ENCODE data around the gene PLXNA4. TPM values are rescaled to one million over a fixed set of nuclear protein-coding genes. Genes with fewer than 3 reads are reported as not detected.

Gene PLXNA4
- total RNA-seq, 1 experiment from 2014 or later = not detected

DNA sequence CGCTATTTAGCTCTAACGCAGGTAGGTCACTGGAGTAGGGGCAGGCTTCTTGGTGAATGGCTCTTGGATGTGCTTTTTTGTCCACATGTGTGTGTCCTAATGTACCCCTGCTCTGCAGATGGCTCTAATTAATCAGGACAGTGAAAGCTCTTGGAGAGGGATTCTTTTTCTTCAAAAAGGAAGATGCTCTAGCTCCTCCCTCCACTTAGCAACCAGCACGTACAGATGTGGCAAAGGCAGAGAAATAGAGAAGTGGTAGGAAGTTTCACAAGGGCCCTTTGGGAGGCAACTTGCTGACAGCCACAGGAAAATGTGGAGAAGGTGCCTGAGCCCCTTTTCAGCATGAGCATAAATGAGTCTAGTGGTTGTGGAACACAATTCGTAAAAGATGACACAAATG, 221.7 kb downstream of the PLXNA4 start:
- Histone ChIP-seq H3K4me2 (ENCODE audit: low read length) (no peak overlapping the region), H2AFZ (ENCODE audit: low read depth, low read length, poor library complexity, severe bottlenecking) (no peak overlapping the region), H3K27me3 (ENCODE audit: insufficient read depth, low read length) (peaks cover 83% of the 10 kb centered on the region), H3K9me2 (ENCODE audit: insufficient read depth) (no peaks in the 10 kb centered on the region), H4K20me1 (ENCODE audit: insufficient read depth) (no peaks in the 10 kb centered on the region), H3K4me3 (replicated peaks in 1 of 2; ENCODE audit: low read depth in 1 of 2, low read length in 2 of 2) (no peak overlapping the region), H3K4me1 (ENCODE audit: control insufficient read depth in 1 of 2, insufficient read depth in 2 of 2, low read length in 2 of 2) (no peaks in the 10 kb centered on the region), H3K9me3 (ENCODE audit: control insufficient read depth in 1 of 2, insufficient read depth in 1 of 2, low read depth in 1 of 2, low read length in 2 of 2) (no peaks in the 10 kb centered on the region), H3K9ac (ENCODE audit: low read length) (no peak overlapping the region), H3K36me3 (ENCODE audit: control insufficient read depth in 1 of 2, insufficient read depth in 2 of 2, low read length in 2 of 2) (no peaks in the 10 kb centered on the region), H3K27ac (ENCODE audit: low read depth, low read length) (no peak overlapping the region), H3K79me2 (ENCODE audit: insufficient read depth, low read length) (no peaks in the 10 kb centered on the region)
- ChIA-PET CTCF (no interaction called here), RAD21 (ENCODE audit: low non-redundant PET in 1 of 2, low total read pairs in 2 of 2, uncharacterized antibody in 2 of 2, unreplicated experiment in 2 of 2) (no interaction called here), POLR2A (no interaction called here)
- ATAC-seq (no peak), DNase-seq (ENCODE audit: low read depth, low spot score) (no peak)
- TF ChIP-seq ZNF274 (IDR thresholded peaks at IDR 0.05; ENCODE audit: low read depth, low read length) (no peak), YY1 (IDR thresholded peaks at IDR 0.05; ENCODE audit: extremely low read depth, insufficient replicate concordance, low read depth, low read length) (no peak), SRF (IDR thresholded peaks at IDR 0.05; ENCODE audit: low read depth) (no peak), TCF7L2 (IDR thresholded peaks at IDR 0.05; ENCODE audit: borderline replicate concordance, extremely low read depth, insufficient read depth, insufficient read length) (no peak), POLR2A (IDR thresholded peaks at IDR 0.05; ENCODE audit: borderline replicate concordance, extremely low read depth, insufficient read depth, insufficient read length) (no peak), ATF3 (IDR thresholded peaks at IDR 0.05) (no peak), CEBPB (IDR thresholded peaks at IDR 0.05; ENCODE audit: low read depth) (no peak), RAD21 (IDR thresholded peaks at IDR 0.05; ENCODE audit: low read depth) (no peak), SP1 (IDR thresholded peaks at IDR 0.05; ENCODE audit: low read depth) (no peak), EZH2 (IDR thresholded peaks at IDR 0.05) (no peak), JUND (IDR thresholded peaks at IDR 0.05) (no peak), EZH2phosphoT487 (IDR thresholded peaks at IDR 0.05; ENCODE audit: borderline replicate concordance) (no peak), SIN3A (IDR thresholded peaks at IDR 0.05; ENCODE audit: low read depth) (no peak), ZFX (IDR thresholded peaks at IDR 0.05) (no peak), POLR2AphosphoS5 (IDR thresholded peaks at IDR 0.05; ENCODE audit: low read depth, low read length) (no peak), MAX (IDR thresholded peaks at IDR 0.05) (no peak), EGR1 (IDR thresholded peaks at IDR 0.05; ENCODE audit: low read depth) (no peak)
- TF ChIP-seq, protein P1, sequence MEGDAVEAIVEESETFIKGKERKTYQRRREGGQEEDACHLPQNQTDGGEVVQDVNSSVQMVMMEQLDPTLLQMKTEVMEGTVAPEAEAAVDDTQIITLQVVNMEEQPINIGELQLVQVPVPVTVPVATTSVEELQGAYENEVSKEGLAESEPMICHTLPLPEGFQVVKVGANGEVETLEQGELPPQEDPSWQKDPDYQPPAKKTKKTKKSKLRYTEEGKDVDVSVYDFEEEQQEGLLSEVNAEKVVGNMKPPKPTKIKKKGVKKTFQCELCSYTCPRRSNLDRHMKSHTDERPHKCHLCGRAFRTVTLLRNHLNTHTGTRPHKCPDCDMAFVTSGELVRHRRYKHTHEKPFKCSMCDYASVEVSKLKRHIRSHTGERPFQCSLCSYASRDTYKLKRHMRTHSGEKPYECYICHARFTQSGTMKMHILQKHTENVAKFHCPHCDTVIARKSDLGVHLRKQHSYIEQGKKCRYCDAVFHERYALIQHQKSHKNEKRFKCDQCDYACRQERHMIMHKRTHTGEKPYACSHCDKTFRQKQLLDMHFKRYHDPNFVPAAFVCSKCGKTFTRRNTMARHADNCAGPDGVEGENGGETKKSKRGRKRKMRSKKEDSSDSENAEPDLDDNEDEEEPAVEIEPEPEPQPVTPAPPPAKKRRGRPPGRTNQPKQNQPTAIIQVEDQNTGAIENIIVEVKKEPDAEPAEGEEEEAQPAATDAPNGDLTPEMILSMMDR (IDR thresholded peaks at IDR 0.05 in 2 of 3, conservative IDR thresholded peaks at IDR 0.05 in 1 of 3; ENCODE audit: borderline replicate concordance in 1 of 3, insufficient read depth in 1 of 3, low read depth in 2 of 3, low read length in 2 of 3) = no peak
- intact Hi-C loops (cut with micrococcal nuclease) = no loop called here
- BruUV-seq (replicated peaks) = no TSS peak
